ENCODE results near the gene TNNI3.

Gene TNNI3

DNA sequence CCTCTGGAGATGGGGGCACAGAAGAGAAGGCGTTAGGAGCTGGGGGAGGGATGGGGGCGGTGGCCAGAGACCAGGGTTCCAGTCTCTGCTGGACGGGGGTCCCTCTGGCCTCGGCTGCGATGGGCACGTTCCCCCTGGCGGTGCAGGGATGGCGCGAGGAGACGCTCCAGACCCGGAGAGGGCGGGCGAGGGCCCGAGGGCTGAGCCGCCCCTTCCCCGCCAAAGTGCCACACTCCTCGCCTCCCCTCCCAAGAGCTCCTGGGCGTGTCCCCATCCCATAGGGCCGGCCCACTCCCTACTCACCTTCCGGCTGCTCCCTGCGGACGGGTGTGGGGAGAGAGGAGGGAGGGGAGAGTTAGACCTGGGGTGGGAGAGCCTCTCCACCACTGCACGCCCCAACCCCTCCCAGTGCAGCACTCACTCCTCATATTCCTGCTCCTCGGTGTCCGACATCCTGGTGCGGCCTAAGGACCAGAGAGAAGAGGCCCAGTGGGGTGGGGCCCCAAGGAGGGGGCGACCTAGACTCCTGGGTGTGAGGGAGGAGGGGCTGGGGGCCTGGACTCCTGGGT lies 10.7 kb downstream of the TNNI3 start:
- no peak overlapping the region for H3K27ac ChIP-seq (ENCODE audit: low read depth, low read length)
- H3K9ac ChIP-seq (ENCODE audit: low read length): no peak overlapping the region
- H3K36me3 ChIP-seq (ENCODE audit: low read length): no peaks in the 10 kb centered on the region
- H3K4me2 ChIP-seq (ENCODE audit: low read depth, low read length, poor library complexity, severe bottlenecking): no peak overlapping the region
- no peaks in the 10 kb centered on the region for H3F3A ChIP-seq (ENCODE audit: insufficient read depth)
- no peaks in the 10 kb centered on the region for H4K20me1 ChIP-seq (ENCODE audit: low read depth, low read length)
- no peak overlapping the region for H3K4me3 ChIP-seq (ENCODE audit: insufficient read depth, low read length, poor library complexity, severe bottlenecking)
- no peaks in the 10 kb centered on the region for H3K9me3 ChIP-seq (ENCODE audit: insufficient read depth, low read length)
- H3K27me3 ChIP-seq (ENCODE audit: low read length): no peaks in the 10 kb centered on the region
- no peaks in the 10 kb centered on the region for H3K9me2 ChIP-seq (replicated peaks; ENCODE audit: insufficient read depth, low read length)
- no peaks in the 10 kb centered on the region for H3K79me2 ChIP-seq (ENCODE audit: insufficient read depth, low read length)
- no peak for TF ChIP-seq EZH2phosphoT487 (conservative IDR thresholded peaks at IDR 0.05; ENCODE audit: low read length)
- TF ChIP-seq, protein P1, sequence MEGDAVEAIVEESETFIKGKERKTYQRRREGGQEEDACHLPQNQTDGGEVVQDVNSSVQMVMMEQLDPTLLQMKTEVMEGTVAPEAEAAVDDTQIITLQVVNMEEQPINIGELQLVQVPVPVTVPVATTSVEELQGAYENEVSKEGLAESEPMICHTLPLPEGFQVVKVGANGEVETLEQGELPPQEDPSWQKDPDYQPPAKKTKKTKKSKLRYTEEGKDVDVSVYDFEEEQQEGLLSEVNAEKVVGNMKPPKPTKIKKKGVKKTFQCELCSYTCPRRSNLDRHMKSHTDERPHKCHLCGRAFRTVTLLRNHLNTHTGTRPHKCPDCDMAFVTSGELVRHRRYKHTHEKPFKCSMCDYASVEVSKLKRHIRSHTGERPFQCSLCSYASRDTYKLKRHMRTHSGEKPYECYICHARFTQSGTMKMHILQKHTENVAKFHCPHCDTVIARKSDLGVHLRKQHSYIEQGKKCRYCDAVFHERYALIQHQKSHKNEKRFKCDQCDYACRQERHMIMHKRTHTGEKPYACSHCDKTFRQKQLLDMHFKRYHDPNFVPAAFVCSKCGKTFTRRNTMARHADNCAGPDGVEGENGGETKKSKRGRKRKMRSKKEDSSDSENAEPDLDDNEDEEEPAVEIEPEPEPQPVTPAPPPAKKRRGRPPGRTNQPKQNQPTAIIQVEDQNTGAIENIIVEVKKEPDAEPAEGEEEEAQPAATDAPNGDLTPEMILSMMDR (IDR thresholded peaks at IDR 0.05; ENCODE audit: insufficient read depth, low read length, poor library complexity, severe bottlenecking): no peak
- no peak overlapping the region for H2AFZ ChIP-seq (ENCODE audit: low read depth, low read length, severe bottlenecking)

DNA sequence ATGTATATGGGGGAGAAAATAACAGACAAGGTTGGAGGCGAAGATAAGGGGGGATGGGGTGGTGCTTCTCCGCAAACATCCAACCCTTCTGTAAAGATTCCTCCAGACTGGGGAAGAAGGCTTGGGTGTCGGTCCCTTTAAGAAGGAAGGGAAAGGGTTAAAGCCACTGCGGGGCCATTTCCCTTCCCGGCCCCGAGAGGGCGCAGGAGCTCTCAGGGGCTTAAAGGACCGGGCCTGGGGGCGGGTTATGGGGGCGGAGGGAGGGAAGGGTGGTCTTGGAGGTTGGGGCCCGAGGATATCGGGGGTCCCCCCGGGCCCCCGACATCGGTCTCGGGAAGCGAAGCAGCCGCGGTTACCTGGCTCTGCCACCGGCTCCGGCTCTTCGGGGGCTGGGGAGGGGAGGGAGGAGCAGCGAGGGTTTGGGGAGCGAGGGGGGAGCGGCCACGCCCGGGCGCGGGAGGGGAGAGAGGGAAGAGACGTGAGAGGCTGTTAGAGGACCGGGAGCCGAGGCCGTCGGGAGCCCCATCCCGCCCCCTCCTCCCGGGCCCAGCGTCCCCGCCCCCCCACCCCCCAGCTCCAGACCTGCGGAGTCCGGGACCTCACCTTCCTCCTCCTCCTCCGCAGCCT lies 11.3 kb downstream of the TNNI3 start:
- no peak overlapping the region for H3K9ac ChIP-seq (ENCODE audit: low read length)
- H3K9me3 ChIP-seq (ENCODE audit: insufficient read depth, low read length): no peaks in the 10 kb centered on the region
- H4K20me1 ChIP-seq (ENCODE audit: low read depth, low read length): no peaks in the 10 kb centered on the region
- H3K27me3 ChIP-seq (ENCODE audit: low read length): no peaks in the 10 kb centered on the region
- no peaks in the 10 kb centered on the region for H3K36me3 ChIP-seq (ENCODE audit: low read length)
- H3K4me3 ChIP-seq (ENCODE audit: insufficient read depth, low read length, poor library complexity, severe bottlenecking): no peak overlapping the region
- H3F3A ChIP-seq (ENCODE audit: insufficient read depth): no peaks in the 10 kb centered on the region
- no peaks in the 10 kb centered on the region for H3K79me2 ChIP-seq (ENCODE audit: insufficient read depth, low read length)
- H3K27ac ChIP-seq (ENCODE audit: low read depth, low read length): no peak overlapping the region
- TF ChIP-seq, protein P1 (IDR thresholded peaks at IDR 0.05; ENCODE audit: insufficient read depth, low read length, poor library complexity, severe bottlenecking): peak; percentile 57
- no peak for TF ChIP-seq EZH2phosphoT487 (conservative IDR thresholded peaks at IDR 0.05; ENCODE audit: low read length)
- no peaks in the 10 kb centered on the region for H3K9me2 ChIP-seq (replicated peaks; ENCODE audit: insufficient read depth, low read length)
- peak overlapping the region; percentile 24 for H3K4me2 ChIP-seq (ENCODE audit: low read depth, low read length, poor library complexity, severe bottlenecking)
- no peak overlapping the region for H2AFZ ChIP-seq (ENCODE audit: low read depth, low read length, severe bottlenecking)

DNA sequence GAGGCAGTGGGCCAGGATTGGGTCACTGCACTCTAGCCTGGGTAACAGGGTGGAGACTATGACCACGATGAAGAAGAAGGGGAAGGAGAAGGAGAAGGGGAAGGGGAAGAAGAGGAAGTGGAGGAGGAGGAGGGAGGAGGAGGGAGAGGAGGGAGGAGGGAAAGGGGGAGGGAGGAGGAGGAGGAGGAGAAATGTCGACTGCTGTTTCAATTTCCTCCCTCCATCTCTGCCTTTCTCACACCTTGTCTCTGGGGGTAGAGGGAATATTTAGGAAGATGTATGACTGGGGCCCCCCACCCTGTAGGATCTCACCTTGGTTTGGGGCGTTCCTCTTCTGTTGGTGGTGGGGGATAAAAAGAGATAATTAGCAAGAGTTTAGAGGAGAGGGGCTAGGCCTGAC lies 12.3 kb downstream of the TNNI3 start:
- no peaks in the 10 kb centered on the region for H3K9me2 ChIP-seq (replicated peaks; ENCODE audit: insufficient read depth, low read length)
- no peak overlapping the region for H3K27ac ChIP-seq (ENCODE audit: low read depth, low read length)
- no peak overlapping the region for H3K4me3 ChIP-seq (ENCODE audit: insufficient read depth, low read length, poor library complexity, severe bottlenecking)
- H4K20me1 ChIP-seq (ENCODE audit: low read depth, low read length): no peaks in the 10 kb centered on the region
- H2AFZ ChIP-seq (ENCODE audit: low read depth, low read length, severe bottlenecking): no peak overlapping the region
- no peaks in the 10 kb centered on the region for H3F3A ChIP-seq (ENCODE audit: insufficient read depth)
- H3K9me3 ChIP-seq (ENCODE audit: insufficient read depth, low read length): no peaks in the 10 kb centered on the region
- H3K9ac ChIP-seq (ENCODE audit: low read length): no peak overlapping the region
- H3K27me3 ChIP-seq (ENCODE audit: low read length): no peaks in the 10 kb centered on the region
- H3K79me2 ChIP-seq (ENCODE audit: insufficient read depth, low read length): no peaks in the 10 kb centered on the region
- no peak for TF ChIP-seq EZH2phosphoT487 (conservative IDR thresholded peaks at IDR 0.05; ENCODE audit: low read length)
- TF ChIP-seq, protein P1 (IDR thresholded peaks at IDR 0.05; ENCODE audit: insufficient read depth, low read length, poor library complexity, severe bottlenecking): no peak
- H3K4me2 ChIP-seq (ENCODE audit: low read depth, low read length, poor library complexity, severe bottlenecking): no peak overlapping the region
- H3K36me3 ChIP-seq (ENCODE audit: low read length): no peaks in the 10 kb centered on the region
